Sigmoid colon (tissue), 4 donors: ENCODE results near the gene STARD13.

Source experiments
- EP300 ChIP-seq, 4 donors: sonication (generic); formaldehyde crosslinking; IDR thresholded peaks; one replicate each; pipeline ENCODE4 v1.6.1; 2017; ENCODE audit warnings: antibody characterized with exemption in 4 of 4
- POLR2A ChIP-seq, 2 donors: fragments of 450-650 bp; IDR thresholded peaks; one replicate each; pipeline ENCODE4 v1.6.1; 2016; ENCODE audit warnings: antibody characterized with exemption in 2 of 2, mild to moderate bottlenecking in 2 of 2, moderate library complexity in 2 of 2
- TF ChIP-seq, protein P1 (sequence below), 4 experiments: fragments of 450-650 bp in 3 of 4; fragments of 200-600 bp in 1 of 4; IDR thresholded peaks; one replicate each; pipeline ENCODE4 v1.5.1; 2016 to 2019; ENCODE audit warnings: antibody characterized with exemption in 4 of 4, mild to moderate bottlenecking in 3 of 4, moderate library complexity in 2 of 4

DNA sequence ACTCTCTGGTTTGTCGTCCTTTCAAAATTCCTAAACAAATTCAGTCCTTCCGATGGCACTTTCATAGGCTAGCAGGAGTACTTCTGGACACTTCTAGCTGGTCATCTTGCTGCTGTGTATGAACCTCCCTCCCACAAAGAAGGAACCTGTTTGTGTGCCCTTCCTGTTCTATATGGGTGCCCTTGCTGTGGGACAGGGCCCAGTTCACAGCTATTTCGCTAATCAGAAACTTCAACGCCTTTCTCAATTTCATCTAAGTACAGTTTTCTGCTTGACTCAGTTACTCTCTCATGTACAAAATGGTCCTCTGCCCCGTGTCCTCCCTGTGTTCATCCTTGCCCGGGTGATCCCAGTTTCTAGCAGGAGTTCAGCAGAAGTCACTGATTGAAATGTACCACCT is 96.1 kb downstream of the STARD13 start:
- TF ChIP-seq, protein P1, sequence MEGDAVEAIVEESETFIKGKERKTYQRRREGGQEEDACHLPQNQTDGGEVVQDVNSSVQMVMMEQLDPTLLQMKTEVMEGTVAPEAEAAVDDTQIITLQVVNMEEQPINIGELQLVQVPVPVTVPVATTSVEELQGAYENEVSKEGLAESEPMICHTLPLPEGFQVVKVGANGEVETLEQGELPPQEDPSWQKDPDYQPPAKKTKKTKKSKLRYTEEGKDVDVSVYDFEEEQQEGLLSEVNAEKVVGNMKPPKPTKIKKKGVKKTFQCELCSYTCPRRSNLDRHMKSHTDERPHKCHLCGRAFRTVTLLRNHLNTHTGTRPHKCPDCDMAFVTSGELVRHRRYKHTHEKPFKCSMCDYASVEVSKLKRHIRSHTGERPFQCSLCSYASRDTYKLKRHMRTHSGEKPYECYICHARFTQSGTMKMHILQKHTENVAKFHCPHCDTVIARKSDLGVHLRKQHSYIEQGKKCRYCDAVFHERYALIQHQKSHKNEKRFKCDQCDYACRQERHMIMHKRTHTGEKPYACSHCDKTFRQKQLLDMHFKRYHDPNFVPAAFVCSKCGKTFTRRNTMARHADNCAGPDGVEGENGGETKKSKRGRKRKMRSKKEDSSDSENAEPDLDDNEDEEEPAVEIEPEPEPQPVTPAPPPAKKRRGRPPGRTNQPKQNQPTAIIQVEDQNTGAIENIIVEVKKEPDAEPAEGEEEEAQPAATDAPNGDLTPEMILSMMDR (IDR thresholded peaks at IDR 0.05): no peak
- TF ChIP-seq EP300 (IDR thresholded peaks at IDR 0.05) (no peak), POLR2A (IDR thresholded peaks at IDR 0.05) (no peak)
